PC-3 (cell line): ENCODE results near the gene PARP15.

Experiments
- CTCF ChIP-seq: fragments of 300-600 bp; sonication (generic); conservative IDR thresholded peaks from 2 replicates; pipeline ENCODE4 v1.5.1; 2017; ENCODE audit warnings: antibody characterized with exemption, low read depth, mild to moderate bottlenecking, low read length
- EZH2 ChIP-seq: fragments of 300-600 bp; sonication (generic); IDR thresholded peaks from one replicate; pipeline ENCODE4 v1.6.1; 2017; ENCODE audit warnings: antibody characterized with exemption, mild to moderate bottlenecking, low read length; ENCODE audit not compliant: unreplicated experiment
- EZH2phosphoT487 ChIP-seq: fragments of 300-600 bp; sonication (generic); IDR thresholded peaks from 2 replicates; pipeline ENCODE4 v1.6.1; 2018; ENCODE audit warnings: mild to moderate bottlenecking, antibody characterized with exemption, low read length, borderline replicate concordance

GRCh38 chr3:122555275-122556071, 22.0 kb upstream of the PARP15 start:
- TF ChIP-seq EZH2phosphoT487 (no peak), CTCF (no peak), EZH2 (no peak)
